ENCODE data around the gene GAS6.

Gene GAS6

DNA sequence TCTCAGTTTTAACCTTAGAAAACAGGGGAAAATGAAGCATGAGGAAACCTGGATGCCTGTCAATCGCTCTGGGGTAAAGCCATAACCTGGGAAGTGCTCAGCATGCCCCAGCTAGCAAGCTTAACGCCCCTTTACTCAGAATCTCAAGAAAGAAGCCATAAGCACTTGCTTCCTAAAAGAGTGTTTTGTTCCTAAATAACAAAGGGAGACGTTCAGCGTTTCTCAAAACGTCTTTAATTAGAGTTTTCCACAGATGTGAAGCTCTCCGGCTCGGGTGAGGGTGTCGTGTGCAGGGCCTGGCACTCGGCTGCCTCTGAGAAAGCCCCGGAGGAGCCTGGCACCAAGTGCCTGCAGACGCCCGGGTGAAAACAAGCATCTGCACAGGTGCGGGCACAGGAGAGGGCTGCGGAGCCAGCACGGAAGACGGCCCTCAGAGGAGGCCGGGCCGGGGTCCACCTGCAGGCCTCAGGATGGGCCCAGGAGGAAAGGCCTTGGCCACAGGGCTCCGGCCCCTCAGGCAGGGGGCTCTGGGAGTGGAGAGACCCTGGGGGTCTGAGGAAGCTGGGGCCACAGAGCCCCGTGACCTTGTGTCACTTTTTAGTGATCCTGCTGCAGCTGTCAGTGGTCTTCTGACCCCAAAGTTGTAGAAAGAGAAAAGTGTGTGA, 6.2 kb downstream of the GAS6 start:
- peaks cover 6% of the 10 kb centered on the region for H3K9me3 ChIP-seq (ENCODE audit: insufficient read depth, low read depth, low read length)
- no peaks in the 10 kb centered on the region for H3K79me2 ChIP-seq (ENCODE audit: control insufficient read depth, insufficient read depth, low read length, poor library complexity)
- H4K8ac ChIP-seq (ENCODE audit: low read depth, low read length): no peak overlapping the region
- no peak overlapping the region for H2BK5ac ChIP-seq (ENCODE audit: low read depth, low read length, poor library complexity)
- no peak overlapping the region for H2AFZ ChIP-seq (ENCODE audit: insufficient read depth, low read length, poor library complexity)
- peaks cover 2% of the 10 kb centered on the region for H3K79me1 ChIP-seq (ENCODE audit: low read length)
- no peak overlapping the region for H3K23ac ChIP-seq (ENCODE audit: low read length)
- H3K4ac ChIP-seq (ENCODE audit: low read depth, low read length): no peak overlapping the region
- H3K4me3 ChIP-seq (ENCODE audit: low read depth, low read length): no peak overlapping the region
- no peak overlapping the region for H3K4me2 ChIP-seq (ENCODE audit: low read length)
- H4K91ac ChIP-seq (ENCODE audit: low read depth, low read length): no peak overlapping the region
- no peak overlapping the region for H3K9ac ChIP-seq (ENCODE audit: low read length)
- WGBS (ENCODE audit: extremely low coverage, insufficient coverage, insufficient read length): no CpG with 5 or more reads among the region's 20 CpGs
- no peaks in the 10 kb centered on the region for H3K36me3 ChIP-seq (ENCODE audit: control insufficient read depth in 1 of 2, insufficient read depth in 2 of 2, low read length in 2 of 2)
- no peak overlapping the region for H4K12ac ChIP-seq (ENCODE audit: low read depth, low read length)
- H3K4me1 ChIP-seq (ENCODE audit: control insufficient read depth in 1 of 2, insufficient read depth in 2 of 2, low read length in 2 of 2): peaks cover 18 to 19% of the 10 kb centered on the region in 2 experiments
- peaks cover under 1% of the 10 kb centered on the region for H3K27me3 ChIP-seq (ENCODE audit: insufficient read depth, low read length)
- H2BK12ac ChIP-seq (ENCODE audit: low read length): no peak overlapping the region
- DNase-seq: no peak
- no peak overlapping the region for H2BK120ac ChIP-seq (ENCODE audit: insufficient read depth, low read length, poor library complexity)
- no peak overlapping the region for H3K27ac ChIP-seq (ENCODE audit: low read depth, low read length)
- H2AK5ac ChIP-seq (ENCODE audit: low read length): no peak overlapping the region
- no peak overlapping the region for H3K18ac ChIP-seq (ENCODE audit: low read length)
- no peak overlapping the region for H3K14ac ChIP-seq (ENCODE audit: low read length)

GRCh38 chr13:113856716-113857065, 7.2 kb downstream of the GAS6 start:
- H3K27ac ChIP-seq (ENCODE audit: low read depth, low read length): no peak overlapping the region
- H3K14ac ChIP-seq (ENCODE audit: low read length): no peak overlapping the region
- H3K18ac ChIP-seq (ENCODE audit: low read length): no peak overlapping the region
- H3K79me1 ChIP-seq (ENCODE audit: low read length): peaks cover 2% of the 10 kb centered on the region
- DNase-seq: no peak
- H3K4me3 ChIP-seq (ENCODE audit: low read depth, low read length): no peak overlapping the region
- no peaks in the 10 kb centered on the region for H3K27me3 ChIP-seq (ENCODE audit: insufficient read depth, low read length)
- no peak overlapping the region for H2BK12ac ChIP-seq (ENCODE audit: low read length)
- no peak overlapping the region for H3K4ac ChIP-seq (ENCODE audit: low read depth, low read length)
- H3K9me3 ChIP-seq (ENCODE audit: insufficient read depth, low read depth, low read length): peaks cover 2% of the 10 kb centered on the region
- no CpG with 5 or more reads among the region's 9 CpGs for WGBS (ENCODE audit: extremely low coverage, insufficient coverage, insufficient read length)
- no peak overlapping the region for H4K12ac ChIP-seq (ENCODE audit: low read depth, low read length)
- no peak overlapping the region for H2BK5ac ChIP-seq (ENCODE audit: low read depth, low read length, poor library complexity)
- no peaks in the 10 kb centered on the region for H3K36me3 ChIP-seq (ENCODE audit: control insufficient read depth in 1 of 2, insufficient read depth in 2 of 2, low read length in 2 of 2)
- peaks cover 14 to 16% of the 10 kb centered on the region in 2 experiments for H3K4me1 ChIP-seq (ENCODE audit: control insufficient read depth in 1 of 2, insufficient read depth in 2 of 2, low read length in 2 of 2)
- H3K79me2 ChIP-seq (ENCODE audit: control insufficient read depth, insufficient read depth, low read length, poor library complexity): no peaks in the 10 kb centered on the region
- no peak overlapping the region for H3K9ac ChIP-seq (ENCODE audit: low read length)
- no peak overlapping the region for H4K91ac ChIP-seq (ENCODE audit: low read depth, low read length)
- no peak overlapping the region for H2AK5ac ChIP-seq (ENCODE audit: low read length)
- H3K4me2 ChIP-seq (ENCODE audit: low read length): no peak overlapping the region
- no peak overlapping the region for H2BK120ac ChIP-seq (ENCODE audit: insufficient read depth, low read length, poor library complexity)
- H2AFZ ChIP-seq (ENCODE audit: insufficient read depth, low read length, poor library complexity): no peak overlapping the region
- no peak overlapping the region for H3K23ac ChIP-seq (ENCODE audit: low read length)
- no peak overlapping the region for H4K8ac ChIP-seq (ENCODE audit: low read depth, low read length)

- Histone ChIP-seq H3K79me2 (ENCODE audit: control insufficient read depth, insufficient read depth, low read length, poor library complexity) (no peaks in the 10 kb centered on the region), H2BK12ac (ENCODE audit: low read length) (no peak overlapping the region), H3K14ac (ENCODE audit: low read length) (no peak overlapping the region), H2AFZ (ENCODE audit: insufficient read depth, low read length, poor library complexity) (no peak overlapping the region), H3K4me2 (ENCODE audit: low read length) (no peak overlapping the region), H3K9me3 (ENCODE audit: insufficient read depth, low read depth, low read length) (peaks cover 2% of the 10 kb centered on the region), H4K91ac (ENCODE audit: low read depth, low read length) (no peak overlapping the region), H3K23ac (ENCODE audit: low read length) (no peak overlapping the region), H2BK120ac (ENCODE audit: insufficient read depth, low read length, poor library complexity) (no peak overlapping the region), H3K27me3 (ENCODE audit: insufficient read depth, low read length) (no peaks in the 10 kb centered on the region), H3K79me1 (ENCODE audit: low read length) (peaks cover 2% of the 10 kb centered on the region), H3K18ac (ENCODE audit: low read length) (no peak overlapping the region), H2BK5ac (ENCODE audit: low read depth, low read length, poor library complexity) (no peak overlapping the region), H3K36me3 (ENCODE audit: control insufficient read depth in 1 of 2, insufficient read depth in 2 of 2, low read length in 2 of 2) (no peaks in the 10 kb centered on the region), H3K9ac (ENCODE audit: low read length) (no peak overlapping the region), H2AK5ac (ENCODE audit: low read length) (no peak overlapping the region), H4K8ac (ENCODE audit: low read depth, low read length) (no peak overlapping the region), H3K4me1 (ENCODE audit: control insufficient read depth in 1 of 2, insufficient read depth in 2 of 2, low read length in 2 of 2) (peaks cover 12 to 16% of the 10 kb centered on the region in 2 experiments), H4K12ac (ENCODE audit: low read depth, low read length) (no peak overlapping the region), H3K4ac (ENCODE audit: low read depth, low read length) (no peak overlapping the region), H3K4me3 (ENCODE audit: low read depth, low read length) (no peak overlapping the region), H3K27ac (ENCODE audit: low read depth, low read length) (no peak overlapping the region)
- no peak for DNase-seq
- WGBS (ENCODE audit: extremely low coverage, insufficient coverage, insufficient read length): no CpG with 5 or more reads among the region's 25 CpGs
Observed at GRCh38 chr13:113855931-113856715, 7.8 kb downstream of the GAS6 start.

DNA sequence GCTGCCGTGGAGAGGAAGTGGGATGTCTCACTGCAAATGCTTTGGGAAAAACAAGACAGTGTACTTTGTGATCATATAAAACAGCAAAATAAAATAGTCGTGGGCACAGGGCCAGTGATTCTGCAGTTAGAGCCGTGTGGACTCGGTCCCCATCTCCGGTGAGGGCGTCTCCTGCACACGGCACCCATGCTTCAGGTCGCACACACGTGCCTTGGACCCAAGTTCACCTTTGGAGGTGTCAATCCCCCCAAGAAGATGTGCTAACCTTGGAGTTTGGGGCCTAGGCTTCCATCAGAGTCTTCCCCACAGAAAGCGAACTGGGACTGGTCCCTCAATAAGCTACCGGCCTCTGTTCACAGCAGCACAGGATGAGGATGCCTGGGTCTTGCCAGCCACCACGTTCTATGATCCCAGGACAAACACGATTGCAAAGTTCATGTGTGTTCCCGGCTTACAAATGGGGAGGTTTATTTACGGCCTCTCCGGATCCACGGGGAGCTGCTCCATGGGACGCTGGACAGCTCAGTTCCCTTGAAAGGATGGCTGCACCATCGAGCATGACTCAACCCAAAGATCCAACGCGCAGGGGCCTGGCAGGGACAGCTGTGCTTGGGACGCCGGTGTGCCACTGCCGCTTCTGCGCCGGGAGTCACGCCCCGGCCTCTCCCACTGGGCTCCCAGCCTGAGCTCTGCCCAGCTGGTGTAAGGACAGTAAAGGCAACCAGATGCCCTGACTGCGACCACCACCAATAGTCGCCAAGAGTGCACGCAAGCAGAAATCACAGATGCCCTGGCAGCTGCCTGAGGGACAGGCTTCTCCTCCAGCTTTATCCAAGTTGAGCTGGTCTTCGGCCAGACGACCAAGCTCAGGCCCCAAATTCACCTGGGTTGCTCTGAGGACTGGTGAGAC, 8.6 kb downstream of the GAS6 start:
- Histone ChIP-seq H2BK12ac (ENCODE audit: low read length) (no peak overlapping the region), H3K4me3 (ENCODE audit: low read depth, low read length) (no peak overlapping the region), H2BK5ac (ENCODE audit: low read depth, low read length, poor library complexity) (no peak overlapping the region), H3K4me1 (ENCODE audit: control insufficient read depth in 1 of 2, insufficient read depth in 2 of 2, low read length in 2 of 2) (peaks cover 4 to 9% of the 10 kb centered on the region in 2 experiments), H3K14ac (ENCODE audit: low read length) (no peak overlapping the region), H3K4ac (ENCODE audit: low read depth, low read length) (no peak overlapping the region), H3K27me3 (ENCODE audit: insufficient read depth, low read length) (no peaks in the 10 kb centered on the region), H2BK120ac (ENCODE audit: insufficient read depth, low read length, poor library complexity) (no peak overlapping the region), H3K36me3 (ENCODE audit: control insufficient read depth in 1 of 2, insufficient read depth in 2 of 2, low read length in 2 of 2) (no peaks in the 10 kb centered on the region), H3K79me2 (ENCODE audit: control insufficient read depth, insufficient read depth, low read length, poor library complexity) (no peaks in the 10 kb centered on the region), H3K27ac (ENCODE audit: low read depth, low read length) (no peak overlapping the region), H4K91ac (ENCODE audit: low read depth, low read length) (no peak overlapping the region), H3K18ac (ENCODE audit: low read length) (no peak overlapping the region), H3K4me2 (ENCODE audit: low read length) (no peak overlapping the region), H3K9ac (ENCODE audit: low read length) (no peak overlapping the region), H2AK5ac (ENCODE audit: low read length) (no peak overlapping the region), H2AFZ (ENCODE audit: insufficient read depth, low read length, poor library complexity) (no peak overlapping the region), H3K9me3 (ENCODE audit: insufficient read depth, low read depth, low read length) (peaks cover 2% of the 10 kb centered on the region), H4K12ac (ENCODE audit: low read depth, low read length) (no peak overlapping the region), H3K79me1 (ENCODE audit: low read length) (no peaks in the 10 kb centered on the region), H3K23ac (ENCODE audit: low read length) (no peak overlapping the region), H4K8ac (ENCODE audit: low read depth, low read length) (no peak overlapping the region)
- WGBS (ENCODE audit: extremely low coverage, insufficient coverage, insufficient read length): no CpG with 5 or more reads among the region's 33 CpGs
- DNase-seq: no peak

Data from trophoblast cell (in vitro differentiated cells and primary cell).